AG08396 (cell line): ENCODE results near the gene RIPK1.
"Not testable (repeated sequence)": the region's sequence is repeated elsewhere in the genome, so short reads cannot be mapped to it uniquely, and the experiment has no call there.

ENCODE experiments used
- DNase-seq: peaks from one replicate; pipeline ENCODE4 v3.0.0; 2012; ENCODE audit warnings: low spot score, mixed read lengths

RIPK1 gene

DNA sequence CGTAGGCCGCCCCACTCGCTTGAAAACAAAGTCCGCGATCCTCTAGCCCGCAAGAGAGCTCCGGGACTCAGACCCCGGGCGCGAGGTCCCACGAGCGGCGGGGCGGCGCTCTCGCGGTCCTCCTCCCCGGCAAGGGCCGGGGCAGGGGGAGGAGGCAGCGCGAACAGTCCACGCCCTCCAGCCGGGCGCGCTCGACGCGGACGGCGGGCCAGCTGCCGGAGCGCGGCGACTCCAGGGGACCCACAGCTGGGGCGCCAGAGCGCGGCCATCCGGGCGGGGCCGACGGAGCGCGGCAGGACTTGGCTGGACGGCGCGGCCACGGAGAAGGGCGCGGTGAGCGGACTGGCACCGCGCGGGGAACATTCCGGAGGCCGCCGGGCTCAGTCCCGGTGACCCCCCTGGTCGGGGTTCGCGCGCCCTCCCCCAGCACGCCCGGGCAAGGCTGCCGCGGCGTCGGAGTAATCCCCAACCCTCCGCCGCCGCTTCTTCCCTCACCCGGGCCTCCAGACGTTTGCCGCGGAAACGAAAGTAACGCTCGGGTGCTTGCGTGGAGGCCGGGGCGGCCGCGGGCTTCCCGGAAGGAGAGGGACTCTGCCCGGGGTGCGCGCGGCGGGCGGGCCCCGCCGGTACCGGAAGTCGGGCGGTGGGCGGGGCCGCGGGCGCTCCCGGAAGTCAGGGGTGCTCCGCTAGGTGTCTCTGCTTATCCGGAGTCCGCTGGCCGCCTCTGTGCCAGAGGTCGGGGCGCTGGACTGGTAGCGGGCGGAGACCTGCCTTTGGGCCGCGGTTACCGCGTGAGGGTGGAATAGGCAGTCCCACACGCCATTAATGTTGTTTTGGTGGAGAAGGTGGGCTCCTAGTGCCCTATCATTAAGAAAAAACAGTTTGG is at the start of gene RIPK1:
Gene RIPK1 (plus strand): TSS at position 166 of the 886 bp plus-strand sequence. CDS start 8,330 bp downstream, outside the sequence.
- DNase-seq: peak; percentile 96

DNA sequence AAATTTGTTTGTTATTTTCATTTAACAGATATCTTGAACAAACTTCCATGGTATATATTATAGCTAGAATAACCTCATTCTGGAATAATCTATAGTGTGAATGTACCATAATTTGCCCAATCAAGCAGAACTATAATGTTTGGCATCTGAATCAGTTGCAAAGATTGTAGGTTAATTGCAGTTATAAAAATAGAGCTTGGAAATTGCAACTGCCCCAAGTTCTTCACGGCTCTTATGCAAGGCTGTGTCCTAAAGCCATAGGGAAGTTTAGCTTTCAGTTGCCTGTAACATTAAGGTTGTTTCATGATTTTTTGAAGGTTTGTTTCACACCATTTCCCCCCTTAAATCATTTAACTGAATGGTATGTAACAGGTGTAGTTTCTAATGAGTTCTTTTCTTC is 49.2 kb upstream of the RIPK1 start:
- DNase-seq: no peak

DNA sequence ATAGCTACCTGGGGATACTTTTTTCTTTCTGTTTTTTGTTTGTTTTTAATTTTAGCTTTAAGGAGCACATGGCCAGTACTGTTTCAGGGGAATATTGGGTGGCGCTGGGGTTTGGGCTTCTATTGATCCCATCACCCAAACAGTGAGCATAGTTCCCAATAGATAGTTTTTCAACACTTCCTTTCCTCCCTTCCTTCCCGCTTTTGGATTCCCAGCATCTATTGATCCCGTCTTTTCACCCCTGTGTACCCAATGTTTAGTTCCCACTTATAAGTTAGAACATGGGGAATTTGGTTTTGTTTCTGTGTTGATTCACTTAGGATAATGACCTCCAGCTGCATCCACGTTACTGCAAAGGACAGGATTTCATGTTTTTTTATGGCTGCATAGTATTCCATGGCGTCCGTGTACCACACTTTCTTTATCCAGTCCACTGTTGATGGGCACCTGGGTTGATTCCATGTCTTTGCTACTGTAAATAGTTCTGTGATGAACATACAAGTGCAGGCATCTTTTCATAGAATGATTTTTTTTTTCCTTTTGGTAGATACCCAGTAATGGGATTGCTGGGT is 48.5 kb upstream of the RIPK1 start:
- no peak for DNase-seq

DNA sequence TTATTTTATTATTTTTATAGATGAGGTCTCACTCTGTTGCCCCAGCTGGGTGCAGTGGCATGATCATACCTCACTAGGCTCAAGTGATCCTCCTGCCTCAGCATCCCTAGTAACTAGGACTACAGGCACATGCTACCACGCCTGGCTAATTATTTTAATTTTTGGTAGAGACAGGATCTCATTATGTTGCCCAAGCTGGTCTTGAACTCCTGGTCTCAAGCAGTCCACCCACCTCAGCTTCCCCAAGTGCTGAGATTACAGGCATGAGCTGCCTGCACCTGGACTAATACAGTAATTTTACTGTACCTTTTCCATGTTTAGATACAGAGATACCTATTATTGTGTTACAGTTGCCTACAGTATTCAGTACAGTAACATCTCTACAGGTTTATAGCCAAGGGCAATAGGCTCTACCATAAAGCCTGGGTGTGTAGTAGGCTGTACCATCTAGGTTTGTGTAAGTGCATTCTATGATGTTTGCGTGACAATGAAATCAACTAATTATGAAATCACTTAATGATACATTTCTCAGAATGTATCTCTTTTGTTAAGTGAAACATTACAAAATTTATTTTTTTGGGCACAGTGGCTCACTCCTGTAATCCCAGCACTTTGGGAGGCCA is 47.2 kb upstream of the RIPK1 start:
- DNase-seq: not testable (repeated sequence)

DNA sequence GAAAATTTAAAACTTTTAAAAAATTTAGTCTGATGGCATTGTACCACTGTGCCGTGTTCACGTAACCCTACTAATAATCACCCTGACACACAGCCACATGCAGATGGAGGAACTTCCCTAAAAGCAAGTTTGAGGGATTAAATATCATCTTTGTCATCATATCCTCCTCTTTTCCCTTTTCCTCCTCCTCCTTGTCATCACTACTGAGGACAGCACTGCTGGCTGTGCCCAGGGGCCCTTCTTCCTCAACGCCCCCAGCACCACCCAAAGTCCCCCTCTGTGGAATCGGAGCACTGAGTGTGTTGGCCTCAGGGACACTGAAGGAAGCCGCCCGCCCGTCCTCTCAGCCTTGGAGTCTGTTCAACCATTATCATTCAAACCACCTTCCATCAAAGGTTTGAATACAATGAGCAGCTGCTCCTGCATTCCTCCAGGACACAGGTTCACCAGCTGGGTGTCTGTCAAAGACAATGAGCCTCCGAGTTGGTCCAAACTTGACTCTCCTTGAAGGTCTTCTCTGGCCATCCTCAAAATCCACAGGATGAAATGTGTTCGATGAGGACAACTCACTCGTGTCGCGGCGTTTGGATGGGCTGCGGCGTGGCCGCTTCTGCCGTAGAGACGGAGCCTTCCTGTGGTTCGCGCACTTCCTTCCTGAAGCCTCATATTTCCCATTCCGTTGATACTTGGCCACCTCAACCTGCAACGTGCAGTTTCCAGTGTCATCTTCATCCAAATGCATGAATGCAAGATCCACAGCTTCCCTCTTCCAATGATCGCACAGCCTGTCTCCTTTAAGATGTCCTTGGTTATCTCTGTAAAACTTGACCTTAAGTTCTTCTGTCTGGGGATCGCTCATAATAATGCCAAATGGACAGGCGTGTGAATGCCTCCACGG is 45.3 kb upstream of the RIPK1 start:
- DNase-seq: no peak

DNA sequence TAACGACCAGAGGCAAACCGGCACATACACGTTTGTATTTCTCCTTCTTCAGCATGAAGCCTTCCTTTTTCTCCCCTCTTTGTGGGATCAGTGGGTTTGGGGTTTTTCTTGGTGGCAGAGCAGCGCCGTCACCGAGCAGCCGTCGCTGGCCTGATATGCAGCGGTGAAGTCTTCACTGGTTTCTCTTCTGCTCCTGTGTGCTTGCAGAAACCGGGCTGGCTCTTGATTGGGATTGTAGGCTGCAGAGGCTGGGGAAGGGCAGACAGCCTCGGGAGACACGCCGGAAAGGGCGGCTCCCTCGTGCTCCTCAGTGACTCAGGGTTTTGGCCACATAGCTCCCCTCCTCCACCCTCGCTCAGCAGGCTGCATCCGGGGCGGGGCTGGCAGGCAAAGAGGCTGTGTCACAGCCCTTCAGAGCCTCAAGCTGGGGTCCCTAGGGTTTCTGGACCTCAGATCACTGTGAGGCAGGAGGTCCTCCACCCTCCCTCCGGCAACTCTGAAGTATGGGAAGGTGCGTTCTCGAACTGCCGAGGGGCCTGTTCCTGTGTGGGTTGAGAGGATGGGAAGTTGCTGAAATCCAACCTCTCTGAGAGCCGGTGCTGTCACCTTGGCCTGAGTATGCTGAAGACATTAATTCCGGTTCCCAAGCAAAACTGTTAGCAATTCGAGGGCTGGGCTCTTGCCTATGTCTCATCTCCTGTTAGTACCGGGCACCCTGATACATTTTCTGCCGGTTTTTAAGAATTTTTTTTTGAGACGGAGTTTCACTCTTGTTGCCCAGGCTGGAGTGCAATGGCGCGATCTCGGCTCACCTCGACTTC is 44.4 kb upstream of the RIPK1 start:
- peak; percentile 92 for DNase-seq

DNA sequence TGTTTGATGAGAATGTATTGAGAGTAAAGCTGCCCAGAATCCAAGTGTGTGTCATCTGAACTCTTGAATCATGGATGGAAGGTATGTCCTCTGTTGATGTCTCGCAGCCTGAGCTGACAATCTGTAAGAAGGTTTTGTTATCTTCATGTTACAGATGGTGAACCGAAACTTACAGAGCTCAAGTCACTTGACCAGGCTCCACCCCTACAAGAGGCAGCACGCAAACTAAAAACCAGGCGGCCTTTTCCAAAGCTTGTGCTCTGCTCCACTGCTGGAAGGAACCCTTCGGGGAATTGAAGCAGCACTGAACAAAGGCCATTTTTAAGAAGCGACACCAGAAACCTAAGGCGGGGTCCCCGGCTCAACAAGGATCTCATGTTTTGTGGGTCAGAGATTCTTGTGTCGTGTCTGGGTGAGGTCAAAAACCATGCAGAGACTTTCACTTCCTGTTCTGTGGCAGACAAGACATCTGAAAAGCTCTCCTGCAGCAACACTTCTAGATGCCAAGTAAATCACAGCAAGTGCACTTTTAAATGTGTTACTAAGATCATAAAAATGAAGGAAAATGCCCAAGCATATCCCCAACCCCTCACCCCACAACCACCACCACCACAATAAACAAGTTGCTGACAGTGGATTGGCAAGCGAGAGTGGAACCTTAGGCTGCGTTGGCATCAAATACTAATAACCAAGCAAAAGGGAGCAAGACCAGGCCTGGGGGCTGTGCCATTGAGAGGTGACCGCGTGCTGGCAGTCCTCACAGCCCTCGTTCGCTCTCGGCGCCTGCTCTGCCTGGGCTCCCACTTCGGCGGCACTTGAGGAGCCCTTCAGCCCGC is 41.3 kb upstream of the RIPK1 start:
- no peak for DNase-seq

DNA sequence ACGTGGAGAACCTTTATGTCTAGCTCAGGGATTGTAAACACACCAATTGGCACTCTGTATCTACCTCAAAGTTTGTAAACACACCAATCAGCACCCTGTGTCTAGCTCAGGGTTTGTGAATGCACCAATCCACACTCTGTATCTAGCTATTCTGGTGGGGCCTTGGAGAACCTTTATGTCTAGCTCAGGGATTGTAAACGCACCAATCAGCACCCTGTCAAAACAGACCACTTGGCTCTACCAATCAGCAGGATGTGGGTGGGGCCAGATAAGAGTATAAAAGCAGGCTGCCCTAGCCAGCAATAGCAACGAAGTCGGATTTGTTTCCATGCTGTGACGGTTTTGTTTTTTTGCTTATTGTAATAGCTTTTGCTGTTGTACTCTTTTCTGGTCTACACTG is 40.1 kb upstream of the RIPK1 start:
- not testable (repeated sequence) for DNase-seq

DNA sequence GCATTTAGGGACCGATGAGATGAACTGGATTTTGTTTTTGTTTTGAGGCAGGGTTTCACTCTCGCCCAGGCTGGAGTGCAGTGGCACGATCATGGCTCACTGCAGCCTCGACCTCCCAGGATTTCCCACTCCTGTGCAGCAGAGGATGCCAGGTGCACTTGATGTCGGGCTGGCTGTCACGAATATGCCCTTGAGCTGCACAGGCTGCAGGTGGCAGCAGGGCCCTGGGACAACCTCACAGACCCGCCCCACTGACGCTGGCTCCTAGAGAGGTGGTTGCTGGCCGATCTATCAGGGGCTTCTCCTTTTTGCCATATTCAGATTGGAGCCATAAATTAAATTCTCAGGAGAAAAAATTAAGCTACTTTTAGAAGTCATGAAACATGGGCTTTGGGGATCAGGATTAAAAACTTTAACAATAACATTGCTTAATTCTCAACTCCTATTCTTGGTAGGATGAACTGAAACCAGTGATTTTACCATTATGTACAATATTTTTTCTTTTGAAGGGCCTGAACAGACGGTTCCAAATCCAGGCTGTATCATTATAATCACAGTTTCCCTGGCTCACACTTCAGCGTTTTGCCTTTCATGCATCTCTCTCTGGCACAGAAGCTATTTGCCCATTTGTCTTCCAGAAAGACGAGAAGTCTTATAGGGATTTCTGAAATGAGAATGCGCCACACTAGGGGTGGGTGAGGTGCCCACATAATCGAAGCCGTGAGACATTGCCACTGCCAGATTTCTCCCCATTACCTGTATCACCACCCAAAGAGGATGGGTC is 36.2 kb upstream of the RIPK1 start:
- DNase-seq: no peak

DNA sequence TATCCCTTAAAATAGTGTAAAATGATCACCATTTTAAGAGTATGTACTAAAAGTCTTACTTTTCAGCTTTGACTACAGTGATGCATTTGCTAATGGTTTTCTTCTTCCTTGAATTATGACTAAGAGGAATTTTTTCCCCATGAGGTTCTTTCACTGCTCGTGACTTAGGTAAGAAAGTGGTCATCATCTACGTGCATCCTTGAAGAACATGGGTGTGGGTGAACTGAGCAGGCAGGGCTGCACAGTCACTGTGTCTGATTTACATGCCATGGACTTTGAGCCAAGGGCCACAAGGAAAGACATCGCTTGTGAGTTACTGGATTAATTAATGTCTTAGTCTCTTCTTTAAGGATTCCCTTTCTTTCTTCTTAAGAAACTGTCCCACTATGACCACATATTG is 35.3 kb upstream of the RIPK1 start:
- DNase-seq: no peak

DNA sequence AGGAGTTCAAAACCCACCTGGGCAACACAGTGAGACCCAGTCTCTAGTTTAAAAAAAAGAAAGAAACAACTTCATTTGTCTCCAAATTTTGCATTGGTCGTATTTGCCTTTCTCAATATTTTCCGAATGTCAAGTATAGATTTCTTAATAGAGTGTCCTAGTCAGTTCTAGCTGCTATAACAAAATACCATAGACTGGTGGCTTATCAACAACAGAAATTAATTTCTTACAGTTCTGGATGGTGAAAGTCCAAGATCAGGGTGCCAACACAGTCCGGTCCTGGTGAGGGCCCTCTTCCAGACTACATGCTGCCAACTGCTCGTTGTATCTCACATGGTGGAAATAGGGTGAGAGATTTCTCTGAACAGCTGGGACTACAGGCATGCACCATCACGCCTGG is 34.6 kb upstream of the RIPK1 start:
- DNase-seq: no peak

DNA sequence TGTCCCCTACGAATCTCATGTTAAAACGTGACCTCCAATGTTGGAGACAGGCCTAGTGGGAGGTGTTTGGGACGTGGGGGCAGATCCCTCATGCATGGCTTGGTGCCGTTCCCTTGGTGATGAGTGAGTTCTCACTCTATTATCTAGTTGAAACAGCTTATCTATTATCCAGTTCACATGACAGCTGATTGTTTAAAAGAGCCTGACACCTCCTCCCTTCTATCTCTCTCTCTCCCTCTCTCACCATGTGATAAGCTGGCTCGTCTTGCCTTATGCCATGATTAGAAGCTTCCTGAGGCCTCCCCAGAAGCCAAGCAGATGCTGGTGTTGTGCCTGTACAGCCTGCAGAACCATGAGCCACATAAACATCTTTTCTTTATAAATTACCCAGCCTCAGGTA is 32.9 kb upstream of the RIPK1 start:
- no peak for DNase-seq

DNA sequence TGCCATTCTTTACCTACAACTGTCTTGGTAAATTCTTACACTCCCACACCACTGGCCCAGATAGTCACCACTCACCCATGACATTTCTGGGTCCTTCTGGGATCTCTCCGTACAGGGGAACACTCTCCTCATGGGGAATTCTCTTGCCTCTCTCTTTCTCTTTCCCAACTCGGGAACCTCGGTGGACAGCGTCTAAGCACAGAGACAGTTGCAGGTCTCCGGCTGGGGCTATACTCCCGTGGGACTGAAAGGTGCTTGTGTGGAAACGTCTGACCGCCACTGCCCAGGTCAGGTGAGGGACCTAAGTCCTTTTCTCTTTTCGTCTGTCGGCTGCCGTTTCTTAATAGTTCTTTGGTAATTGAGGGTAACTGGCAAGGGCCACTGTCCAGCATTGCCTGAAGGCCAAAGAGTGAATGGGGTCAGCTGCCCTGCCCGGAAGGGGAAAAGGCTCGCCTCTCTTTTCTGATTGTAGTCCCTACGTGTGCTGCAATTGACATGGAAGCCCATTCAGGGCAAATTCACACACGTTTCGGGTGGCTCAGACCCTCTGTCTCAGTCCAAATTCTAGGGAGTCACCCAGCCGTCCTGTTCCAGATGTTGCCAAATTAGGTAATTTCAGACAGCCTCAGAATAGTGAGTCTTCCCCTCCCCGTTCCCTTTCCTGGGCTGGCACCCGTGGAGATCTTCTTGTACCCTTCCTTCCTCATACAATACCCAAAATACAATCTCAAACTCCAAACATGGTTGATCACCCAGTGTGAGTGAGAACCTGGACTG is 31.2 kb upstream of the RIPK1 start:
- no peak for DNase-seq

DNA sequence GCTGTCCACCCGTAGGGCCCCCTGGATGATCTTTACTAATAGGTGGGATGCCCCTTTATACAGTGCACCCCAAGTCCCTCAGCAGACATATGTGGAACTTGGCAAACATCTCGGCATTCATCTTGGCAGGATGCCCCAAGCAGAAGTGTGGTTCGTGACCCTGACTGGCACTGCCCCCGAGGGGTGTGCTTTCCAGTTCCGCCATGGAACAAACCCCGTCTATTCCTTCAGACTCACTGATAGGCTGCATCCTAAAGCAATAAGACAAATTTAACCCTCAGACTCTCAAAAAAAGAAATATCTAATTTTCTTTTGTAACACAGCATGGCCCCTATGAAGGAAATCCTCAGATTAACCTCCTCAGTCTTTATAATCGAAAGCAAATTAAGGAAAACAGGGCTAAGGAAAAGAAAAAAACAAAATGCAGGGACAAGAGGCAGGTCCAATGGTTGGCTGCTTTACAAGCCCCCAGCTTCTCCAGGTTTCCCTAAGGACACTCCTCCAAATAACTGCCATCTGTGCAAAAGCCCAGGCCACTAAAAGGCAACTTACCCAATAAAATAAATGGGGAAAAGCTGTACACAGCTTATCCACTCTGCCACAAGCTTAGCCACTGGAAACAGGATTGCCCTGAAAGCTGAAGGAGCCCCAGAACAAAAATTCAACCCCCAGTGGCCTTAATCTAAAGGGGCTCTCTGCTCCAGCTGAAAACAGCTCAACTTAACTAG is 30.5 kb upstream of the RIPK1 start:
- no peak for DNase-seq

DNA sequence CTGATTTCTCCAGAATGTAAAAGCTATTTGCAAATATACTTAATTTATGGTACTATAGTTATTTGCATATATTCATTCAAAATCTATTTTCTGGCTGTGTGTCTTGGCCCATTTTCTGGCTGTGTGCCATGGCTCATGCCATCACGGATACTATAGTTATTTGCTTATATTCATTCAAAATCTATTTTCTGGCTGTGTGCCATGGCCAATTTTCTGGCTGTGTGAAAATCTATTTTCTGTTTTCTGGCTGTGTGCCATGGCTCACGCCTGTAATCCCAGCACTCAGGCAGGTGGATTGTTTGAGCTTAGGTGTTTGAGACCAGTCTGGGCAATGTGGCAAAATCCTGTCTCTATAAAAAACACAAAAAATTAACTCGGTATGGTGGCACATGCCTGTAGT is 28.9 kb upstream of the RIPK1 start:
- no peak for DNase-seq

DNA sequence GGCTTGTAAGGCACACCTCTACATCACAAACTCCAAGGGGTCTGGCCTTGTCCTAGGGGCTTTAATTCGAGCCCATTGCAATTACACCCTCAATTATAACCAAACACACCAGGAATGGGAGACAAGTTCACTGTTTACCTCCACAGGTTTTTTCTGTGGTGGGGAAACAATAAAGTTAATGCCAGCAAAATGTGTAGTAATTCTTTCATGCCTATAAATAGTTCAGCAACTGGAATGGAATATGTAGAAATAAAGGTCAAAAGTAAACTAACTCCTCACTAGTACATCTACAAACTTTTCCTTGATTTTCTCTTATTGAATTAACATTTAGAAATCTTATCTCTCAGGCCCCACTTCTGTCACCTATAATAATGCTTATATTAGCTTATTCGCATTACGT is 27.1 kb upstream of the RIPK1 start:
- DNase-seq: no peak

DNA sequence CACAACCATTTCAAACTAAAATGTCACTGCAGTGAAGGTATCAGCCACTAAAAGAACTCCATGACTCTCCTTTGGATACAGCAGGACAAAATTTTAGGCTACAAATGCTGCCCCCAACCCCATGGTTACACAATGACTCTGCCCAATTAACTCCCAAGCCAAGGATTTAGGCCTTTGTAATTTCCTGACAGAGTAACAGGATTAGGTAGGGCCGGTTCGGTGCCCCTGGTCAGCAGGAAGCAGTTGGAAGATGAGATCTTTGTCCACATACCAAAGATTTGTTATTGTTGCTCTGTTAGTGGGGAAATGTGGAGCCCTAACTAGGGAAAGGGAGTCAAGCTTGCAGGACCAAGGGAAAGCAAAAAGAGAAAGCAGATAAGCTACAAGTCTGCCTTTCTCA is 26.7 kb upstream of the RIPK1 start:
- DNase-seq: no peak

DNA sequence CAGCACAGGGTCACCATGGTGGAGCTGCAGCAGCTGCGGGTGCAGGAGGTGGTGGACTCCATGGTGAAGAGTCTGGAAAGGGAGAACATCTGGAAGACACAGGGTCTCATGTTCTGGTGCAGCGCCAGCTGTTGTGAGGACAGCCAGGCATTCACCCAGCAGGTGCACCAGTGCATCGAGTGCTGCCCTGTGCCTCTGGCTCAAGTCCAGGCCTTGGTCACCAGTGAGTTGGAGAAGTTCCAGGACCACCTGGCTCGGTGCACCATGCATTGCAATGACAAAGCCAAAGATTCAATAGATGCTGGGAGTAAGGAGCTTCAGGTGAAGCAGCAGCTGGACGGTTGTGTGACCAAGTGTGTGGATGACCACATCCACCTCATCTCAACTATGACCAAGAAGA is 22.9 kb upstream of the RIPK1 start:
- no peak for DNase-seq
